ENCODE results near the gene CCL13. TPM values are rescaled to one million over a fixed set of nuclear protein-coding genes. Genes with fewer than 3 reads are reported as not detected.

The CCL13 gene
- polyA plus RNA-seq (2011; rRNA removed) = 0.22 and 0.40 TPM in 2 replicates
- not detected in 2 replicates for polyA minus RNA-seq (2011; rRNA and poly(A)+ RNA removed)

GRCh38 chr17:34356194-34356593 lies at the start of gene CCL13:
Gene CCL13 (plus strand): TSS chr17:34356480. CDS start chr17:34356527, 47 bp downstream.
- ChIA-PET POLR2A (no interaction called here), CTCF (interaction anchor here (1.2 to 14.0 kb wide), 7 partner anchors 11 to 182 kb away, joined by 3 to 512 read pairs (median 5); no protein-coding TSS in a partner anchor)
- H3K27me3 ChIP-seq (ENCODE audit: control insufficient read depth, insufficient read depth, low read length) = no peaks in the 10 kb centered on the region
- H3K36me3 ChIP-seq (ENCODE audit: control insufficient read depth, insufficient read depth, low read length) = no peaks in the 10 kb centered on the region
- H3K4me3 ChIP-seq (ENCODE audit: low read depth, low read length) = no peak within 1 kb of the TSS
- no peak for TF ChIP-seq CTCF (IDR thresholded peaks at IDR 0.05; ENCODE audit: insufficient read depth, low read depth, low read length)
- no peak for DNase-seq (ENCODE audit: low read depth)

GRCh38 chr17:34307110-34307509 lies 49.2 kb upstream of the CCL13 start:
- Histone ChIP-seq H3K36me3 (ENCODE audit: control insufficient read depth, insufficient read depth, low read length) (no peaks in the 10 kb centered on the region), H3K4me3 (ENCODE audit: low read depth, low read length) (no peak overlapping the region), H3K27me3 (ENCODE audit: control insufficient read depth, insufficient read depth, low read length) (no peaks in the 10 kb centered on the region)
- no peak for TF ChIP-seq CTCF (IDR thresholded peaks at IDR 0.05; ENCODE audit: insufficient read depth, low read depth, low read length)
- POLR2A ChIA-PET = no interaction called here
- CTCF ChIA-PET = interaction anchor here (0.6 to 13.6 kb wide), 15 partner anchors 9 to 143 kb away, joined by 3 to 176 read pairs (median 4); partner anchors contain the start of genes CCL1, CCL13 and CCL2
- no peak for DNase-seq (ENCODE audit: low read depth)

GRCh38 chr17:34308371-34308770 lies 47.9 kb upstream of the CCL13 start:
- ChIA-PET CTCF (interaction anchor here (1.0 to 13.6 kb wide), 6 partner anchors 49 to 137 kb away, joined by 3 to 176 read pairs (median 4); partner anchors contain the start of genes CCL1 and CCL13), POLR2A (no interaction called here)
- no peak for DNase-seq (ENCODE audit: low read depth)
- Histone ChIP-seq H3K4me3 (ENCODE audit: low read depth, low read length) (no peak overlapping the region), H3K27me3 (ENCODE audit: control insufficient read depth, insufficient read depth, low read length) (no peaks in the 10 kb centered on the region), H3K36me3 (ENCODE audit: control insufficient read depth, insufficient read depth, low read length) (no peaks in the 10 kb centered on the region)
- no peak for TF ChIP-seq CTCF (IDR thresholded peaks at IDR 0.05; ENCODE audit: insufficient read depth, low read depth, low read length)

GRCh38 chr17:34311291-34311690 lies 45.0 kb upstream of the CCL13 start:
- no peak for DNase-seq (ENCODE audit: low read depth)
- POLR2A ChIA-PET = interaction anchor here (1.0 kb wide), 1 partner anchor 43 kb away, joined by 3 read pairs; no protein-coding TSS in a partner anchor
- Histone ChIP-seq H3K27me3 (ENCODE audit: control insufficient read depth, insufficient read depth, low read length) (no peaks in the 10 kb centered on the region), H3K4me3 (ENCODE audit: low read depth, low read length) (no peak overlapping the region), H3K36me3 (ENCODE audit: control insufficient read depth, insufficient read depth, low read length) (no peaks in the 10 kb centered on the region)
- no peak for TF ChIP-seq CTCF (IDR thresholded peaks at IDR 0.05; ENCODE audit: insufficient read depth, low read depth, low read length)
- CTCF ChIA-PET = interaction anchor here (1.6 to 13.6 kb wide), 4 partner anchors 43 to 109 kb away, joined by 3 to 176 read pairs (median 79); partner anchors contain the start of genes CCL1 and CCL13

- CTCF ChIA-PET = interaction anchor here (3.4 to 13.6 kb wide), 3 partner anchors 43 to 110 kb away, joined by 10 to 176 read pairs (median 148); partner anchors contain the start of genes CCL1 and CCL13
- POLR2A ChIA-PET = no interaction called here
- TF ChIP-seq CTCF (IDR thresholded peaks at IDR 0.05; ENCODE audit: insufficient read depth, low read depth, low read length) = no peak
- peak; percentile 51 for DNase-seq (ENCODE audit: low read depth)
- no peak overlapping the region for H3K4me3 ChIP-seq (ENCODE audit: low read depth, low read length)
- H3K36me3 ChIP-seq (ENCODE audit: control insufficient read depth, insufficient read depth, low read length) = no peaks in the 10 kb centered on the region
- no peaks in the 10 kb centered on the region for H3K27me3 ChIP-seq (ENCODE audit: control insufficient read depth, insufficient read depth, low read length)
These were observed 44.2 kb upstream of the CCL13 start for GRCh38 chr17:34312080-34312479.
